Measurements from ENCODE around the gene SLFN12L. TPM values are rescaled to one million over a fixed set of nuclear protein-coding genes. Genes with fewer than 3 reads are reported as not detected.

Gene SLFN12L
- total RNA-seq, 1 experiment from 2014 or later: not detected

- Histone ChIP-seq H3K23ac (ENCODE audit: insufficient read length, low read depth, low read length) (no peak within 1 kb of the TSS), H3K4me1 (ENCODE audit: insufficient read depth, low read length) (peaks cover 14% of the 10 kb centered on the region), H3K23me2 (ENCODE audit: insufficient read length, low read depth, low read length, poor library complexity, severe bottlenecking) (peaks cover 20% of the 10 kb centered on the region), H3K9ac (ENCODE audit: extremely low read depth, insufficient read length, low read length) (peak within 1 kb of the TSS; percentile 87), H4K8ac (replicated peaks; ENCODE audit: insufficient read length, low read depth, low read length) (no peak within 1 kb of the TSS), H3K79me2 (ENCODE audit: insufficient read depth, low read length) (peaks cover 9% of the 10 kb centered on the region; the same call in 1 of the 2 replicates), H3K27me3 (ENCODE audit: insufficient read depth, low read length) (peaks cover 5% of the 10 kb centered on the region; the same call in 1 of the 2 replicates), H3K14ac (ENCODE audit: insufficient read depth, low read length) (peak within 1 kb of the TSS; percentile 91), H3K4ac (ENCODE audit: low read depth, low read length) (no peak within 1 kb of the TSS; the same call in 1 of the 2 replicates), H3K56ac (ENCODE audit: insufficient read length, low read depth, low read length) (no peak within 1 kb of the TSS), H2AFZ (ENCODE audit: low read length) (peak within 1 kb of the TSS; percentile 72), H2BK12ac (ENCODE audit: insufficient read length, low read depth, low read length) (no peak within 1 kb of the TSS), H2BK5ac (ENCODE audit: insufficient read length, low read length) (no peak within 1 kb of the TSS), H4K20me1 (ENCODE audit: control insufficient read depth, insufficient read depth, insufficient read length) (no peaks in the 10 kb centered on the region), H2BK20ac (ENCODE audit: low read depth, low read length, poor library complexity, severe bottlenecking) (no peak within 1 kb of the TSS), H2BK15ac (ENCODE audit: low read depth, low read length) (no peak within 1 kb of the TSS), H3K9me3 (ENCODE audit: control insufficient read depth, low read depth, low read length) (no peaks in the 10 kb centered on the region), H3K18ac (ENCODE audit: insufficient read length, low read depth, low read length) (peak within 1 kb of the TSS; percentile 73), H3K4me2 (ENCODE audit: insufficient read depth, insufficient read length, low read length) (peak within 1 kb of the TSS; percentile 90), H2BK120ac (ENCODE audit: low read depth, low read length, poor library complexity, severe bottlenecking) (peak within 1 kb of the TSS; percentile 89), H2AK5ac (ENCODE audit: insufficient read length, low read length) (peak within 1 kb of the TSS; percentile 44), H3K79me1 (ENCODE audit: insufficient read depth, low read depth, low read length, poor library complexity, severe bottlenecking) (peaks cover 3% of the 10 kb centered on the region), H3T11ph (ENCODE audit: low read length) (no peak within 1 kb of the TSS), H4K91ac (ENCODE audit: insufficient read length, low read depth, low read length) (no peak within 1 kb of the TSS), H3K27ac (ENCODE audit: insufficient read length, low read depth, low read length) (peak within 1 kb of the TSS; percentile 62), H4K5ac (ENCODE audit: insufficient read length, low read depth, low read length) (no peak within 1 kb of the TSS)
- TF ChIP-seq CTCF (conservative IDR thresholded peaks at IDR 0.05): no peak
- Mint-ChIP-seq H3K36me3 (ENCODE audit: insufficient read depth in 1 of 3, low read depth in 3 of 3) (peaks cover 2 to 4% (median 2%) of the 10 kb centered on the region in 3 experiments; a peak in 4 of 7 replicates), H3K4me1 (peaks cover 71 to 76% of the 10 kb centered on the region in 2 experiments), H3K27me3 (ENCODE audit: low read depth) (peaks cover 39% of the 10 kb centered on the region), H3K27ac (peak within 1 kb of the TSS; percentile 95 to 98 (median 98)), H3K4me3 (peak within 1 kb of the TSS; percentile 74 to 78), H3K9me3 (peaks cover 0 to 3% of the 10 kb centered on the region in 2 experiments; a peak in 1 of 5 replicates)
- no CpG with 5 or more reads among the region's 22 CpGs for WGBS (ENCODE audit: extremely low coverage, insufficient read length, low lambda C conversion rate)
- DNase-seq: peak; percentile 64
These were observed 105.1 kb downstream of the SLFN12L start, which contains the start of gene SLFN12 for GRCh38 chr17:35432176-35433074. Gene SLFN12, minus strand, starts transcription at chr17:35432500. Its CDS starts 9,472 bp downstream, at chr17:35423028.
